Thoracic aorta (tissue), 2 donors: ENCODE measurements around the gene SRP19. TPM values are rescaled to one million over a fixed set of nuclear protein-coding genes. Genes with fewer than 3 reads are reported as not detected.

Source experiments
- ATAC-seq: fragments of 150-250 bp; one replicate; pipeline ENCODE4 v1.8.0; 2017; ENCODE audit warnings: low read depth; ENCODE audit not compliant: insufficient number of reproducible peaks, low FRiP score
- DNase-seq: peaks from one replicate; pipeline ENCODE4 v3.0.0-alpha.2; 2020; ENCODE audit warnings: low spot score
- H3K27ac ChIP-seq, 2 donors: fragments of 200-600 bp; sonication (generic); 1 replicate in 1 of 2; 2 replicates in 1 of 2; pipeline ENCODE4 v1.5.1; 2016; ENCODE audit warnings: mild to moderate bottlenecking in 2 of 2, moderate library complexity in 2 of 2
- H3K27me3 ChIP-seq: fragments of 200-600 bp; sonication (generic); replicated peaks from 2 replicates; pipeline ENCODE4 v1.6.0; 2016; ENCODE audit warnings: mild to moderate bottlenecking; ENCODE audit not compliant: insufficient read depth
- H3K36me3 ChIP-seq: fragments of 200-600 bp; sonication (generic); one replicate; pipeline ENCODE4 v1.5.1; 2016
- H3K4me1 ChIP-seq, 2 donors: fragments of 200-600 bp; sonication (generic); 1 replicate in 1 of 2; 2 replicates in 1 of 2; pipeline versions ENCODE4 v1.5.1 to v1.6.0; 2016; ENCODE audit warnings: low read depth in 2 of 2, mild to moderate bottlenecking in 1 of 2; ENCODE audit not compliant: control insufficient read depth in 1 of 2
- H3K4me3 ChIP-seq: fragments of 200-600 bp; sonication (generic); 2 replicates; pipeline ENCODE4 v1.5.1; 2016; ENCODE audit warnings: mild to moderate bottlenecking
- H3K9me3 ChIP-seq: fragments of 200-600 bp; sonication (generic); 2 replicates; pipeline ENCODE4 v1.5.1; 2016
- CTCF ChIP-seq: fragments of 200-600 bp; sonication (generic); IDR thresholded peaks from one replicate; pipeline ENCODE4 v1.5.1; 2019; ENCODE audit warnings: antibody characterized with exemption
- total RNA-seq, 2 donors: library from RNA; depleted of rRNA; stranded (reverse); fragments of >200 nt; gene quantifications; one replicate each; pipeline versions ENCODE4 v1.1.0 to v1.2.3, GENCODE V29; 2016

The SRP19 gene
- total RNA-seq: 10 to 100 TPM; 35.9 to 46.9 TPM

- TF ChIP-seq CTCF: no peak
- Histone ChIP-seq H3K27me3 (no peaks in the 10 kb centered on the region), H3K4me1 (peaks cover 16 to 26% of the 10 kb centered on the region in 2 donors), H3K4me3 (peak within 1 kb of the TSS; percentile 88), H3K27ac (peak within 1 kb of the TSS; percentile 71 to 77), H3K36me3 (peaks cover 7% of the 10 kb centered on the region), H3K9me3 (no peaks in the 10 kb centered on the region)
- DNase-seq: peak; percentile 80
- peak; percentile 95 for ATAC-seq
Observed at GRCh38 chr5:112860929-112861637, at the start of gene SRP19. Gene SRP19, plus strand, starts transcription at chr5:112861287. Its CDS starts 90 bp downstream, at chr5:112861377.

- ATAC-seq (no peak), DNase-seq (no peak)
- Histone ChIP-seq H3K27me3 (no peaks in the 10 kb centered on the region), H3K27ac (no peak overlapping the region), H3K4me1 (no peaks in the 10 kb centered on the region), H3K9me3 (no peaks in the 10 kb centered on the region), H3K4me3 (no peak overlapping the region), H3K36me3 (peaks cover 2% of the 10 kb centered on the region)
- no peak for TF ChIP-seq CTCF
Observed at GRCh38 chr5:112812549-112812948, 48.5 kb upstream of the SRP19 start.

GRCh38 chr5:112820246-112820645 is 40.8 kb upstream of the SRP19 start:
- Histone ChIP-seq H3K4me1 (no peaks in the 10 kb centered on the region), H3K27me3 (no peaks in the 10 kb centered on the region), H3K27ac (no peak overlapping the region), H3K36me3 (peaks cover 27% of the 10 kb centered on the region), H3K4me3 (no peak overlapping the region), H3K9me3 (no peaks in the 10 kb centered on the region)
- ATAC-seq (no peak), DNase-seq (no peak)
- no peak for TF ChIP-seq CTCF

- no peak for ATAC-seq
- no peaks in the 10 kb centered on the region for H3K9me3 ChIP-seq
- H3K4me3 ChIP-seq: no peak overlapping the region
- no peaks in the 10 kb centered on the region for H3K4me1 ChIP-seq
- H3K27ac ChIP-seq: no peak overlapping the region
- DNase-seq: no peak
- H3K27me3 ChIP-seq: no peaks in the 10 kb centered on the region
- peaks cover 25% of the 10 kb centered on the region for H3K36me3 ChIP-seq
- no peak for TF ChIP-seq CTCF
Observed at GRCh38 chr5:112822456-112822855, 38.6 kb upstream of the SRP19 start.

GRCh38 chr5:112823181-112823580 is 37.9 kb upstream of the SRP19 start:
- peaks cover 29% of the 10 kb centered on the region for H3K36me3 ChIP-seq
- DNase-seq (no peak), ATAC-seq (no peak)
- H3K27me3 ChIP-seq: no peaks in the 10 kb centered on the region
- H3K4me1 ChIP-seq: no peaks in the 10 kb centered on the region
- no peak overlapping the region for H3K4me3 ChIP-seq
- no peak overlapping the region for H3K27ac ChIP-seq
- no peaks in the 10 kb centered on the region for H3K9me3 ChIP-seq
- no peak for TF ChIP-seq CTCF
